IMR-90 (cell line): ENCODE results near the gene FNBP1. TPM values are rescaled to one million over a fixed set of nuclear protein-coding genes. Genes with fewer than 3 reads are reported as not detected.
"Not testable (repeated sequence)": the region's sequence is repeated elsewhere in the genome, so short reads cannot be mapped to it uniquely, and the experiment has no call there.

ENCODE experiments used
- ATAC-seq: fragments of 200-7000 bp; cut with Tn5 transposase; 2 replicates; pipeline ENCODE4 v1.9.1; 2020; ENCODE audit warnings: low read depth, mild to moderate bottlenecking, moderate library complexity
- BruUV-seq: library from RNA; stranded (reverse); fragments of 400-500 nt; replicated peaks from 2 replicates; lab custom pipeline; 2021; lab: Mats Ljungman, UMichigan
- CTCF ChIA-PET: fragments of 300-600 bp; formaldehyde crosslinking; extraction: SDS; loops from one replicate; lab custom pipeline; 2021; ENCODE audit warnings: antibody characterized with exemption; lab: Yijun Ruan, JAX
- POLR2A ChIA-PET: fragments of 300-600 bp; sonication (Branson Sonifier 250); formaldehyde crosslinking; loops from one replicate; lab custom pipeline; 2022; ENCODE audit warnings: antibody characterized with exemption; ENCODE audit not compliant: unreplicated experiment; lab: Charles Lee
- DNase-seq: peaks from one replicate; pipeline ENCODE4 v3.0.0; 2013
- H2AFZ ChIP-seq: replicated peaks from 2 replicates; pipeline ENCODE3; 2013; ENCODE audit warnings: low read length, mild to moderate bottlenecking; ENCODE audit not compliant: poor library complexity
- H2AK5ac ChIP-seq: 2 replicates; pipeline ENCODE4 v1.6.1; 2013; ENCODE audit warnings: low read depth, low read length, inconsistent platforms
- H2AK9ac ChIP-seq: replicated peaks from 2 replicates; pipeline ENCODE3; 2013; ENCODE audit warnings: mild to moderate bottlenecking, low read depth, low read length, moderate library complexity; ENCODE audit not compliant: poor library complexity
- H2BK120ac ChIP-seq: 2 replicates; pipeline ENCODE4 v1.6.1; 2013; ENCODE audit warnings: low read depth, low read length, inconsistent platforms
- H2BK15ac ChIP-seq: 3 replicates; pipeline ENCODE4 v1.6.1; 2013; ENCODE audit warnings: low read depth, low read length, inconsistent platforms
- H2BK20ac ChIP-seq: 2 replicates; pipeline ENCODE4 v1.6.1; 2013; ENCODE audit warnings: low read depth, mild to moderate bottlenecking, inconsistent platforms, low read length, moderate library complexity
- H2BK5ac ChIP-seq: 2 replicates; pipeline ENCODE4 v1.6.1; 2013; ENCODE audit warnings: mild to moderate bottlenecking, low read depth, low read length, inconsistent platforms; ENCODE audit not compliant: poor library complexity, severe bottlenecking
- H3K14ac ChIP-seq: replicated peaks from 2 replicates; pipeline ENCODE4 v1.6.1; 2013; ENCODE audit warnings: low read depth, low read length, inconsistent platforms
- H3K18ac ChIP-seq: 2 replicates; pipeline ENCODE4 v1.6.1; 2013; ENCODE audit warnings: low read depth, low read length, control low read depth
- H3K23ac ChIP-seq: 2 replicates; pipeline ENCODE4 v1.6.1; 2013; ENCODE audit warnings: low read depth, low read length, inconsistent platforms
- H3K27ac ChIP-seq: 2 replicates; pipeline ENCODE4 v1.5.1; 2013; ENCODE audit warnings: mild to moderate bottlenecking, control low read depth, low read length; ENCODE audit not compliant: insufficient read depth
- H3K27me3 ChIP-seq: 2 replicates; pipeline ENCODE4 v1.6.1; 2013; ENCODE audit warnings: low read length; ENCODE audit not compliant: control insufficient read depth, insufficient read depth
- H3K36me3 ChIP-seq: 2 replicates; pipeline ENCODE4 v1.6.1; 2013; ENCODE audit warnings: low read length, mixed read lengths; ENCODE audit not compliant: control insufficient read depth, insufficient read depth
- H3K4ac ChIP-seq: 2 replicates; pipeline ENCODE4 v1.6.1; 2013; ENCODE audit warnings: low read depth, low read length, inconsistent platforms
- H3K4me1 ChIP-seq: 2 replicates; pipeline ENCODE4 v1.6.1; 2013; ENCODE audit warnings: low read length, mixed read lengths; ENCODE audit not compliant: control insufficient read depth, insufficient read depth
- H3K4me2 ChIP-seq: 2 replicates; pipeline ENCODE4 v1.6.1; 2013; ENCODE audit warnings: low read depth, mild to moderate bottlenecking, control low read depth, low read length, moderate library complexity
- H3K4me3 ChIP-seq: 2 replicates; pipeline ENCODE4 v1.5.1; 2013; ENCODE audit warnings: low read depth, mild to moderate bottlenecking, control low read depth, low read length, moderate library complexity; ENCODE audit not compliant: insufficient read depth
- H3K56ac ChIP-seq: 2 replicates; pipeline ENCODE4 v1.6.1; 2013; ENCODE audit warnings: low read length, inconsistent platforms; ENCODE audit not compliant: insufficient read depth; ENCODE audit errors: extremely low read depth
- H3K79me1 ChIP-seq, 2 experiments: 2 replicates each; pipeline ENCODE4 v1.6.1; 2013; ENCODE audit warnings: low read length in 2 of 2, inconsistent platforms in 1 of 2, low read depth in 1 of 2
- H3K9ac ChIP-seq: 2 replicates; pipeline ENCODE4 v1.6.1; 2013; ENCODE audit warnings: low read depth, low read length, control low read depth
- H3K9me1 ChIP-seq: 2 replicates; pipeline ENCODE4 v1.6.1; 2013; ENCODE audit warnings: low read length, inconsistent platforms; ENCODE audit not compliant: insufficient read depth
- H3K9me3 ChIP-seq: 2 replicates; pipeline ENCODE4 v1.6.1; 2013; ENCODE audit warnings: low read length; ENCODE audit not compliant: control insufficient read depth, insufficient read depth
- H4K20me1 ChIP-seq: 2 replicates; pipeline ENCODE4 v1.6.1; 2013; ENCODE audit warnings: low read length, inconsistent platforms; ENCODE audit not compliant: insufficient read depth
- H4K5ac ChIP-seq: 2 replicates; pipeline ENCODE4 v1.6.1; 2013; ENCODE audit warnings: mild to moderate bottlenecking, low read depth, low read length, control low read depth
- H4K8ac ChIP-seq, 2 experiments: 2 replicates each; pipeline ENCODE4 v1.6.1; 2013; ENCODE audit warnings: low read depth in 2 of 2, low read length in 2 of 2, control low read depth in 1 of 2, inconsistent platforms in 1 of 2
- H4K91ac ChIP-seq: 2 replicates; pipeline ENCODE4 v1.6.1; 2013; ENCODE audit warnings: low read depth, low read length, inconsistent platforms; ENCODE audit not compliant: insufficient read depth
- CEBPB ChIP-seq: IDR thresholded peaks from 2 replicates; pipeline ENCODE4 v1.6.1; 2012; ENCODE audit warnings: low read depth, low read length, improper control_type of control experiment
- MAFK ChIP-seq: IDR thresholded peaks from 2 replicates; pipeline ENCODE4 v1.6.1; 2012; ENCODE audit warnings: low read depth, low read length, improper control_type of control experiment
- MAZ ChIP-seq: IDR thresholded peaks from 2 replicates; pipeline ENCODE4 v1.6.1; 2012; ENCODE audit warnings: low read depth, mild to moderate bottlenecking, low read length, improper control_type of control experiment, moderate library complexity, borderline replicate concordance
- NFE2L2 ChIP-seq: fragments of 150-350 bp; IDR thresholded peaks from 2 replicates; pipeline ENCODE4 v1.6.1; 2016; ENCODE audit warnings: low read depth, mild to moderate bottlenecking, low read length
- RCOR1 ChIP-seq: IDR thresholded peaks from 2 replicates; pipeline ENCODE4 v1.6.1; 2012; ENCODE audit warnings: mild to moderate bottlenecking, low read length, improper control_type of control experiment; ENCODE audit not compliant: insufficient replicate concordance
- RFX5 ChIP-seq: IDR thresholded peaks from 2 replicates; pipeline ENCODE4 v1.8.0; 2012; ENCODE audit warnings: low read depth, mild to moderate bottlenecking, low read length, moderate library complexity
- WGBS, 2 experiments: methylation state at CpG; one replicate each; pipeline versions ENCODE4 v1.1.5 to v1.1.7; 2013; ENCODE audit warnings: missing lambda C conversion rate in 2 of 2; ENCODE audit not compliant: insufficient read length in 1 of 2; ENCODE audit errors: extremely low coverage in 2 of 2; 5-methylcytosine and 5-hydroxymethylcytosine counted together
- dilution Hi-C: fragments of 300-500 bp; cut with HindIII; formaldehyde crosslinking; loops from one replicate; pipeline ENCODE4 v1.14.3; 2018; ENCODE audit warnings: low sequenced_read_pairs; ENCODE audit not compliant: unreplicated experiment
- in situ Hi-C: fragments of 300-500 bp; cut with MboI; formaldehyde crosslinking; loops from 3 replicates; pipeline ENCODE4 v1.14.3; 2019; ENCODE audit warnings: low sequenced_read_pairs, inconsistent platforms, mixed read lengths
- intact Hi-C: fragments of 100-400 bp; cut with micrococcal nuclease; formaldehyde crosslinking; loops from 2 replicates; pipeline ENCODE4 v1.10.0; 2022
- polyA plus RNA-seq, 3 experiments: library from polyadenylated mRNA; depleted of rRNA; stranded (reverse); fragments of >200 nt; gene quantifications; 2 replicates each; pipeline ENCODE4 v1.2.3, GENCODE V29; 2012; ENCODE audit warnings: low replicate concordance in 1 of 3
- total RNA-seq: library from RNA; depleted of rRNA; stranded (reverse); fragments of >200 nt; gene quantifications from 2 replicates; pipeline ENCODE4 v1.2.3, GENCODE V29; 2012

Gene FNBP1
- total and polyA plus RNA-seq, 2 of the 4 experiments (the other 2 are of a cell fraction), result 10.3 to 15.4 TPM

DNA sequence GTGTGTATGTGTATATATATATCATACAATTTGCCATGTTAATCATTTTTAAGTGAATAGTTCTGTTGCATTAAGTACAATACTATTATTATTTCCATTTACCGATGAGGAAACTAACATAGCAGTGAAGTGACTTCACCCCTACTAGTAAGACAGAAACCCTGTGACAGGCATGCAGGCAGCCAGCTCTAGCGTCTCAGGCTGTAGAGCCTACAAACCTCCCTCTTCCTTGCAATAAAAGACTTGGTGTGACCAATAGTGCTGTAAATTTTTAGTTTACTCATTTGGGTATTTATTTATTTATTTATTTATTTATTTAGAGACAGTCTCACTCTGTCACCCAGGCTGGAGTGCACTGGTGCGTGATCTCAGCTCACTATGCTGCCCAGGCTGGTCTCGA, 24.7 kb downstream of the FNBP1 start:
- dilution Hi-C loops, result no loop called here
- intact Hi-C loops, result no loop called here
- Histone ChIP-seq H2BK120ac (no peak overlapping the region), H4K91ac (no peak overlapping the region), H2AK5ac (no peak overlapping the region), H3K9ac (no peak overlapping the region), H3K4me1 (peaks cover 5% of the 10 kb centered on the region), H3K9me3 (peaks cover 2% of the 10 kb centered on the region; the same call in 1 of the 2 replicates), H4K5ac (no peak overlapping the region), H3K9me1 (0 out of 2 replicates have a peak, but pooled peaks cover under 1% of the 10 kb centered on the region), H2BK20ac (no peak overlapping the region), H2BK5ac (no peak overlapping the region), H3K36me3 (no peaks in the 10 kb centered on the region), H3K56ac (no peak overlapping the region), H2AFZ (no peak overlapping the region), H3K27me3 (peaks cover 2% of the 10 kb centered on the region; the same call in 1 of the 2 replicates), H2AK9ac (no peak overlapping the region), H4K8ac (no peak overlapping the region), H3K23ac (no peak overlapping the region), H4K20me1 (peaks cover 41% of the 10 kb centered on the region), H3K4me2 (no peak overlapping the region), H3K18ac (no peak overlapping the region), H3K27ac (no peak overlapping the region), H3K4me3 (no peak overlapping the region), H3K14ac (no peak overlapping the region), H2BK15ac (no peak overlapping the region), H3K4ac (no peak overlapping the region), H3K79me1 (peaks cover 13 to 17% of the 10 kb centered on the region in 2 experiments)
- DNase-seq, result peak; percentile 33
- POLR2A ChIA-PET, result no interaction called here
- no peak for ATAC-seq
- in situ Hi-C loops, result no loop called here
- CTCF ChIA-PET, result interaction anchor here (0.6 to 0.8 kb wide), 2 partner anchors 11 to 45 kb away, joined by 3 to 4 read pairs; no protein-coding TSS in a partner anchor
- no TSS peak for BruUV-seq
- WGBS, 2 experiments, result no CpG with 5 or more reads among the region's 4 CpGs
- TF ChIP-seq CEBPB (no peak), RCOR1 (no peak), MAFK (no peak), RFX5 (no peak), MAZ (no peak), NFE2L2 (no peak)

GRCh38 chr9:130017510-130017909, 25.5 kb downstream of the FNBP1 start:
- H3K79me1 ChIP-seq, result peaks cover 13 to 14% of the 10 kb centered on the region in 2 experiments; a peak in 3 of 4 replicates
- H3K9ac ChIP-seq, result not testable (repeated sequence)

More at GRCh38 chr9:130017510-130017909, 25.5 kb downstream of the FNBP1 start:
- H2BK15ac ChIP-seq, H2BK5ac ChIP-seq, H2AK5ac ChIP-seq, H3K4me1 ChIP-seq, H3K56ac ChIP-seq, H3K4me2 ChIP-seq, H3K18ac ChIP-seq, H2AK9ac ChIP-seq, H3K27ac ChIP-seq, intact Hi-C loops, H3K4ac ChIP-seq, H3K4me3 ChIP-seq, DNase-seq, H3K27me3 ChIP-seq, H3K9me3 ChIP-seq, H4K91ac ChIP-seq, dilution Hi-C loops, ATAC-seq, H4K8ac ChIP-seq, H2BK120ac ChIP-seq, H4K5ac ChIP-seq, H3K9me1 ChIP-seq, H2AFZ ChIP-seq, in situ Hi-C loops, H2BK20ac ChIP-seq, BruUV-seq, H3K36me3 ChIP-seq, H3K23ac ChIP-seq, H3K14ac ChIP-seq: not testable (repeated sequence)
- WGBS, 2 experiments, result 100% methylated on average over 1 of the region's 8 CpGs; no CpG with 5 or more reads in 1 of the 2 experiments
- POLR2A ChIA-PET, result interaction anchor here (0.6 kb wide), 1 partner anchor 23 kb away, joined by 10 read pairs; no protein-coding TSS in a partner anchor
- CTCF ChIA-PET, result interaction anchor here (0.6 to 1.1 kb wide), 2 partner anchors 44 to 108 kb away, joined by 3 read pairs; no protein-coding TSS in a partner anchor
- peaks cover 39% of the 10 kb centered on the region for H4K20me1 ChIP-seq
